ENCODE measurements around the gene PHAF1. TPM values are rescaled to one million over a fixed set of nuclear protein-coding genes. Genes with fewer than 3 reads are reported as not detected.
A peak's percentile ranks its signal among the peaks of the same experiment; 100 is the strongest.

Gene PHAF1
- total and polyA plus RNA-seq, 2 of the 13 experiments (the other 11 are each of a cell fraction or from before 2014, with no cell fraction given), result 48.3 to 174 TPM

GRCh38 chr16:67150833-67151396, 41.2 kb downstream of the PHAF1 start, which contains the start of gene B3GNT9 (continued):
- TF ChIP-seq KIAA2018 (CRISPR knock-in tag; IDR thresholded peaks at IDR 0.05; ENCODE audit: borderline replicate concordance) (no peak), CHD4 (IDR thresholded peaks at IDR 0.05; ENCODE audit: borderline replicate concordance, low read length) (no peak), THRA (CRISPR knock-in tag; IDR thresholded peaks at IDR 0.05; ENCODE audit: borderline replicate concordance) (no peak), ZNF639 (CRISPR knock-in tag; conservative IDR thresholded peaks at IDR 0.05) (0 out of 2 replicates have a peak, but pooled peaks have one; percentile 25), SPEN (CRISPR knock-in tag; IDR thresholded peaks at IDR 0.05; ENCODE audit: low read depth) (peak; percentile 57; the same call in 1 of the 2 replicates), RNF2 (conservative IDR thresholded peaks at IDR 0.05; ENCODE audit: low read depth) (no peak), HIVEP1 (CRISPR knock-in tag; IDR thresholded peaks at IDR 0.05) (0 out of 2 replicates have a peak, but pooled peaks have one; percentile 6), POLR2G (IDR thresholded peaks at IDR 0.05; ENCODE audit: low read depth, low read length) (peak; percentile 70; the same call in 1 of the 2 replicates), ZNF776 (CRISPR knock-in tag; IDR thresholded peaks at IDR 0.05) (peak; percentile 71; the same call in 1 of the 2 replicates), AKAP8 (CRISPR knock-in tag; IDR thresholded peaks at IDR 0.05) (peak; percentile 84), HINFP (CRISPR knock-in tag; IDR thresholded peaks at IDR 0.05; ENCODE audit: low read depth) (peak; percentile 58; the same call in 1 of the 2 replicates), ZNF7 (CRISPR knock-in tag; IDR thresholded peaks at IDR 0.05) (no peak), HMGXB4 (CRISPR knock-in tag; IDR thresholded peaks at IDR 0.05; ENCODE audit: borderline replicate concordance in 1 of 2, low read depth in 1 of 2) (no peak), ZNF501 (CRISPR knock-in tag; IDR thresholded peaks at IDR 0.05) (peak; percentile 70; the same call in 1 of the 2 replicates)

Measured in HepG2 (cell line).